ENCODE results near the gene TMTC4.

TMTC4 gene

GRCh38 chr13:100666124-100666523 is 8.5 kb downstream of the TMTC4 start:
- DNase-seq (ENCODE audit: low read depth), result no peak

- DNase-seq (ENCODE audit: low read depth), result no peak
Measured at GRCh38 chr13:100665403-100665802, 9.2 kb downstream of the TMTC4 start.

- no peak for DNase-seq (ENCODE audit: low read depth)
Measured at GRCh38 chr13:100664171-100664900, 10.3 kb downstream of the TMTC4 start.

- DNase-seq (ENCODE audit: low read depth), result no peak
Measured at GRCh38 chr13:100662468-100663211, 12.0 kb downstream of the TMTC4 start.

- DNase-seq (ENCODE audit: low read depth), result no peak
Measured at GRCh38 chr13:100660761-100661160, 13.8 kb downstream of the TMTC4 start.

- no peak for DNase-seq (ENCODE audit: low read depth)
Measured at GRCh38 chr13:100659578-100659977, 15.0 kb downstream of the TMTC4 start.

- no peak for DNase-seq (ENCODE audit: low read depth)
Measured at GRCh38 chr13:100658363-100658762, 16.2 kb downstream of the TMTC4 start.

- no peak for DNase-seq (ENCODE audit: low read depth)
Measured at GRCh38 chr13:100657881-100658315, 16.7 kb downstream of the TMTC4 start.

- no peak for DNase-seq (ENCODE audit: low read depth)
Measured at GRCh38 chr13:100652510-100652909, 22.1 kb downstream of the TMTC4 start.

GRCh38 chr13:100650326-100650725 is 24.3 kb downstream of the TMTC4 start:
- DNase-seq (ENCODE audit: low read depth), result no peak

GRCh38 chr13:100648354-100648753 is 26.2 kb downstream of the TMTC4 start:
- DNase-seq (ENCODE audit: low read depth), result no peak

GRCh38 chr13:100646871-100647270 is 27.7 kb downstream of the TMTC4 start:
- no peak for DNase-seq (ENCODE audit: low read depth)

- no peak for DNase-seq (ENCODE audit: low read depth)
Measured at GRCh38 chr13:100646030-100646673, 28.4 kb downstream of the TMTC4 start.

GRCh38 chr13:100645382-100645781 is 29.2 kb downstream of the TMTC4 start:
- DNase-seq (ENCODE audit: low read depth), result no peak

GRCh38 chr13:100644371-100644770 is 30.2 kb downstream of the TMTC4 start:
- DNase-seq (ENCODE audit: low read depth), result no peak

- DNase-seq (ENCODE audit: low read depth), result no peak
Measured at GRCh38 chr13:100637796-100638195, 36.8 kb downstream of the TMTC4 start.

- DNase-seq (ENCODE audit: low read depth), result no peak
Measured at GRCh38 chr13:100637380-100637779, 37.2 kb downstream of the TMTC4 start.

- no peak for DNase-seq (ENCODE audit: low read depth)
Measured at GRCh38 chr13:100636441-100636840, 38.2 kb downstream of the TMTC4 start.

GRCh38 chr13:100636004-100636403 is 38.6 kb downstream of the TMTC4 start:
- DNase-seq (ENCODE audit: low read depth), result no peak

GRCh38 chr13:100634696-100635095 is 39.9 kb downstream of the TMTC4 start:
- DNase-seq (ENCODE audit: low read depth), result no peak

- no peak for DNase-seq (ENCODE audit: low read depth)
Measured at GRCh38 chr13:100633461-100633860, 41.1 kb downstream of the TMTC4 start.

- no peak for DNase-seq (ENCODE audit: low read depth)
Measured at GRCh38 chr13:100630555-100630954, 44.0 kb downstream of the TMTC4 start.

- DNase-seq (ENCODE audit: low read depth), result no peak
Measured at GRCh38 chr13:100627120-100627519, 47.5 kb downstream of the TMTC4 start.
